Measurements from ENCODE around the gene VCL. TPM values are rescaled to one million over a fixed set of nuclear protein-coding genes. Genes with fewer than 3 reads are reported as not detected.
"Not testable (repeated sequence)": the region's sequence is repeated elsewhere in the genome, so short reads cannot be mapped to it uniquely, and the experiment has no call there.

VCL gene
- total and polyA plus RNA-seq, 2 donors (not counting 1 experiment from before 2014, with no cell fraction given) = 161 to 316 TPM

DNA sequence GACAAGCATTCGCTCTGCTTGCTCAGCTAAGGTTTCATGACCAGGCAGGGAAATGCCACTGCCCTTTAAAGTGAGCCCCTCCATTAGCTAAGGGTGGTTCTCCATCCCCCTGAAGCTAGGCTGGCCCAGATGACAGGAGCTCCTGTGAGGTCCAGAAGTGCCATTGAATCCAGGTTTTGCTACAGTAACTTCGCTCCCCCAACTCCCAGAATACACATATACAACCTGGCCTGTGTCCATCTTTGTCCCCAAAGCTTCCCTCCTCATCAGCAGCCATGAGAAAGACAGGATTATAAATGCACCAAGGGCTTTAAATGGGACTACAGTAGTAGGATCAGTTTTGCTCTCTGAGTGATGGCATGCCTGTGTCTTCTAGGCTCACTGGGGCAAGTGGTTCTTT, 35.5 kb upstream of the VCL start:
- H4K20me1 ChIP-seq (ENCODE audit: control insufficient read depth, extremely low read depth, insufficient read depth, low read length) = no peaks in the 10 kb centered on the region
- H3K27ac ChIP-seq (ENCODE audit: insufficient read depth, low read length) = no peak overlapping the region
- peaks cover 7% of the 10 kb centered on the region for H3K4me1 ChIP-seq (ENCODE audit: control insufficient read depth, extremely low read depth, insufficient read depth, low read length)
- no peak for TF ChIP-seq EZH2 (IDR thresholded peaks at IDR 0.05; ENCODE audit: low read length, missing control alignments)
- TF ChIP-seq, protein P1, sequence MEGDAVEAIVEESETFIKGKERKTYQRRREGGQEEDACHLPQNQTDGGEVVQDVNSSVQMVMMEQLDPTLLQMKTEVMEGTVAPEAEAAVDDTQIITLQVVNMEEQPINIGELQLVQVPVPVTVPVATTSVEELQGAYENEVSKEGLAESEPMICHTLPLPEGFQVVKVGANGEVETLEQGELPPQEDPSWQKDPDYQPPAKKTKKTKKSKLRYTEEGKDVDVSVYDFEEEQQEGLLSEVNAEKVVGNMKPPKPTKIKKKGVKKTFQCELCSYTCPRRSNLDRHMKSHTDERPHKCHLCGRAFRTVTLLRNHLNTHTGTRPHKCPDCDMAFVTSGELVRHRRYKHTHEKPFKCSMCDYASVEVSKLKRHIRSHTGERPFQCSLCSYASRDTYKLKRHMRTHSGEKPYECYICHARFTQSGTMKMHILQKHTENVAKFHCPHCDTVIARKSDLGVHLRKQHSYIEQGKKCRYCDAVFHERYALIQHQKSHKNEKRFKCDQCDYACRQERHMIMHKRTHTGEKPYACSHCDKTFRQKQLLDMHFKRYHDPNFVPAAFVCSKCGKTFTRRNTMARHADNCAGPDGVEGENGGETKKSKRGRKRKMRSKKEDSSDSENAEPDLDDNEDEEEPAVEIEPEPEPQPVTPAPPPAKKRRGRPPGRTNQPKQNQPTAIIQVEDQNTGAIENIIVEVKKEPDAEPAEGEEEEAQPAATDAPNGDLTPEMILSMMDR (conservative IDR thresholded peaks at IDR 0.05 in 1 of 2, IDR thresholded peaks at IDR 0.05 in 1 of 2; ENCODE audit: low read depth in 1 of 2, low read length in 2 of 2) = no peak
- no peak overlapping the region for H3K4me3 ChIP-seq (replicated peaks in 1 of 4; ENCODE audit: control extremely low read depth in 1 of 4, insufficient read depth in 1 of 4, low read depth in 3 of 4, low read length in 4 of 4)
- H3K9ac ChIP-seq (ENCODE audit: insufficient read depth, low read length) = no peak overlapping the region
- H2AFZ ChIP-seq (ENCODE audit: low read length) = no peak overlapping the region
- no peaks in the 10 kb centered on the region for H3K79me2 ChIP-seq (ENCODE audit: control insufficient read depth, insufficient read depth, low read length)
- H3K9me3 ChIP-seq (ENCODE audit: control insufficient read depth, insufficient read depth, low read depth, low read length) = no peaks in the 10 kb centered on the region
- H3K4me2 ChIP-seq (ENCODE audit: extremely low read depth, insufficient read depth, low read length) = no peak overlapping the region
- H3K27me3 ChIP-seq (ENCODE audit: control insufficient read depth, insufficient read depth, low read length) = no peaks in the 10 kb centered on the region
- no peaks in the 10 kb centered on the region for H3K36me3 ChIP-seq (ENCODE audit: control insufficient read depth, insufficient read depth, low read length)
- DNase-seq (ENCODE audit: low read depth in 2 of 2) = no peak

DNA sequence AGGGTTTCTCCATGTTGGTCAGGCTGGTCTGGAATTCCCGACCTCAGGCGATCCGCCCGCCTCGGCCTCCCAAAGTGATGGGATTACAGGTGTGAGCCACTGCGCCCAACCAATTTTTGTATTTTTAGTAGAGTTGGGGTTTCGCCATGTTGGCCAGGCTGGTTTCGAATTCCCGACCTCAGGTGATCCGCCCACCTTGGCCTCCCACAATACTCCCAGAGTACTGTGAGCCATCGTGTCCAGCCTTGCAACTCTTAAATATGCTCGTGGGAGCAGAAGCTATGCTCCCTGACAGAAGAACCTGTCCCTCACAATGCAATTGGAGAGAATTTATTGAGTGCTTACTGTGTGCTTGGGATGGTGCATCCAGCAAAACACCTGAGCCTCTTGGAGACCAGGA, 34.4 kb upstream of the VCL start:
- peaks cover 11% of the 10 kb centered on the region for H3K4me1 ChIP-seq (ENCODE audit: control insufficient read depth, extremely low read depth, insufficient read depth, low read length)
- not testable (repeated sequence) for H3K27me3 ChIP-seq (ENCODE audit: control insufficient read depth, insufficient read depth, low read length); H3K27ac ChIP-seq (ENCODE audit: insufficient read depth, low read length); H3K79me2 ChIP-seq (ENCODE audit: control insufficient read depth, insufficient read depth, low read length); H4K20me1 ChIP-seq (ENCODE audit: control insufficient read depth, extremely low read depth, insufficient read depth, low read length); H3K4me3 ChIP-seq (replicated peaks in 1 of 4; ENCODE audit: control extremely low read depth in 1 of 4, insufficient read depth in 1 of 4, low read depth in 3 of 4, low read length in 4 of 4); H3K9ac ChIP-seq (ENCODE audit: insufficient read depth, low read length); H2AFZ ChIP-seq (ENCODE audit: low read length); H3K9me3 ChIP-seq (ENCODE audit: control insufficient read depth, insufficient read depth, low read depth, low read length); H3K4me2 ChIP-seq (ENCODE audit: extremely low read depth, insufficient read depth, low read length); DNase-seq (ENCODE audit: low read depth in 2 of 2); H3K36me3 ChIP-seq (ENCODE audit: control insufficient read depth, insufficient read depth, low read length)

DNA sequence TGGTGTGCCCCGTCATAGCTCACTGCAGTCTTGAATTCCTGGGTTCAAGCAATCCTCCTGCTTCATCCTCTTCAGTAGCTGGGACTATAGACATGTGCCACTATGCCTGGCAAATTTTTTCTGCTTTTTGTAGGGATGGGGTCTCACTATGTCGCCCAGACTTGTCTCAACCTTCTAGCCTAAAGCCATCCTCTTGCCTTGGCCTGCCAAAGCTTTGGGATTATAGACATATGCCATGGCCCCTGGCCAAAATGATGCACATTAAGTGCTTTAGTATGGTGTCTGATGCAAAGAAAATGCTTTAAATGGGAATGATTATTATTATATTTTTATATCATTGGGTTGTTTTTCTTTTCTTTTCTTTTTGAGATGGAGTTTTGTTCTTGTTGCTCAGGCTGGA, 33.2 kb upstream of the VCL start:
- TF ChIP-seq, protein P1 (conservative IDR thresholded peaks at IDR 0.05 in 1 of 2, IDR thresholded peaks at IDR 0.05 in 1 of 2; ENCODE audit: low read depth in 1 of 2, low read length in 2 of 2) = no peak
- no peak for TF ChIP-seq EZH2 (IDR thresholded peaks at IDR 0.05; ENCODE audit: low read length, missing control alignments)
- H3K27ac ChIP-seq (ENCODE audit: insufficient read depth, low read length) = no peak overlapping the region
- no peak for DNase-seq (ENCODE audit: low read depth in 2 of 2)

DNA sequence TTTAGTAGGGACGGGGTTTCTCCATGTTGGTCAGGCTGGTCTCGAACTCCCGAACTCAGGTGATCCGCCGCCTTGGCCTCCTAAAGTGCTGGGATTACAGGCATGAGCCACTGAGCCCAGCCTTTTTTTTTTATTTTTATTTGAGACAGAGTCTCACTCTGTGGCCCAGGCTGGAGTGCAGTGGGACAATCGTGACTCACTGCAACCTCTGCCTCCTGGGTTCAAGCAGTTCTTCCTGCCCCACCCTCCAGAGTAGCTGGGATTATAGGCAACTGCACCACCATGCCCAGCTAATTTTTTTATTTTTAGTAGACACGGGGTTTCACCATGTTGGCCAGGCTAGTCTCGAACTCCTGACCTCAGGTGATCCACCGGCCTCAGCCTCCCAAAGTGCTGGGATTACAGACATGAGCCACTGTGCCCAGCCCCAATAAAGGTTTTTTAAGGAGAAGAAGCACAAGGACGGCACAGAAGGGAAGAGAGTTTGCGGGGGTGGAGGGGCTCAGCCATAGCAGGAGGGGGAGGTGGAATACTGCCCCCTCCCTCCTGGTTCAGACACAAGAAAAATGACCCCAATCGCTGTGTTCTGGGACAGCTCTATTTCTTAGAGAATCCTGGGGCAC, 32.5 kb upstream of the VCL start:
- not testable (repeated sequence) for H3K79me2 ChIP-seq (ENCODE audit: control insufficient read depth, insufficient read depth, low read length); H4K20me1 ChIP-seq (ENCODE audit: control insufficient read depth, extremely low read depth, insufficient read depth, low read length); H3K27me3 ChIP-seq (ENCODE audit: control insufficient read depth, insufficient read depth, low read length); H3K36me3 ChIP-seq (ENCODE audit: control insufficient read depth, insufficient read depth, low read length); H3K9me3 ChIP-seq (ENCODE audit: control insufficient read depth, insufficient read depth, low read depth, low read length); H3K9ac ChIP-seq (ENCODE audit: insufficient read depth, low read length); DNase-seq (ENCODE audit: low read depth in 2 of 2)
- H3K4me1 ChIP-seq (ENCODE audit: control insufficient read depth, extremely low read depth, insufficient read depth, low read length) = peaks cover 11% of the 10 kb centered on the region
- peak overlapping the region; percentile 90 for H3K27ac ChIP-seq (ENCODE audit: insufficient read depth, low read length)
- H3K4me2 ChIP-seq (ENCODE audit: extremely low read depth, insufficient read depth, low read length) = peak overlapping the region; percentile 79
- H3K4me3 ChIP-seq (replicated peaks in 1 of 4; ENCODE audit: control extremely low read depth in 1 of 4, insufficient read depth in 1 of 4, low read depth in 3 of 4, low read length in 4 of 4) = peak overlapping the region in 1 of 4 experiments; percentile 16
- H2AFZ ChIP-seq (ENCODE audit: low read length) = peak overlapping the region; percentile 47

More for the DNA sequence above, 33.2 kb upstream of the VCL start:
- Histone ChIP-seq H3K4me1 (ENCODE audit: control insufficient read depth, extremely low read depth, insufficient read depth, low read length) (peaks cover 11% of the 10 kb centered on the region), H3K36me3 (ENCODE audit: control insufficient read depth, insufficient read depth, low read length) (no peaks in the 10 kb centered on the region), H4K20me1 (ENCODE audit: control insufficient read depth, extremely low read depth, insufficient read depth, low read length) (no peaks in the 10 kb centered on the region), H3K4me3 (replicated peaks in 1 of 4; ENCODE audit: control extremely low read depth in 1 of 4, insufficient read depth in 1 of 4, low read depth in 3 of 4, low read length in 4 of 4) (no peak overlapping the region), H3K4me2 (ENCODE audit: extremely low read depth, insufficient read depth, low read length) (no peak overlapping the region), H3K9ac (ENCODE audit: insufficient read depth, low read length) (no peak overlapping the region), H3K9me3 (ENCODE audit: control insufficient read depth, insufficient read depth, low read depth, low read length) (no peaks in the 10 kb centered on the region), H3K79me2 (ENCODE audit: control insufficient read depth, insufficient read depth, low read length) (no peaks in the 10 kb centered on the region), H2AFZ (ENCODE audit: low read length) (no peak overlapping the region), H3K27me3 (ENCODE audit: control insufficient read depth, insufficient read depth, low read length) (no peaks in the 10 kb centered on the region)
